Caco-2 (cell line): ENCODE measurements around the gene CD226. TPM values are rescaled to one million over a fixed set of nuclear protein-coding genes. Genes with fewer than 3 reads are reported as not detected.

Experiments
- BruUV-seq: library from RNA; stranded (reverse); fragments of 400-500 nt; replicated peaks from 2 replicates; lab custom pipeline; 2021; lab: Mats Ljungman, UMichigan
- CTCF ChIA-PET: fragments of 300-600 bp; sonication (Branson Sonifier 250); formaldehyde crosslinking; loops from one replicate; lab custom pipeline; 2022; ENCODE audit warnings: antibody characterized with exemption; lab: Charles Lee
- POLR2A ChIA-PET: fragments of 300-600 bp; sonication (Branson Sonifier 250); formaldehyde crosslinking; loops from one replicate; lab custom pipeline; 2022; ENCODE audit warnings: antibody characterized with exemption; lab: Charles Lee
- DNase-seq, 2 experiments: peaks; one replicate each; pipeline versions ENCODE4 v3.0.0 to v3.0.0-alpha.2; 2020 to 2022
- H3K27me3 ChIP-seq: replicated peaks from 2 replicates; pipeline ENCODE4 v1.6.0; 2011; ENCODE audit warnings: low read length; ENCODE audit not compliant: control insufficient read depth, insufficient read depth
- H3K36me3 ChIP-seq: 2 replicates; pipeline ENCODE4 v1.5.1; 2011; ENCODE audit warnings: low read length; ENCODE audit not compliant: control insufficient read depth, insufficient read depth
- H3K4me1 ChIP-seq: fragments of 250-450 bp; sonication (Bioruptor Pico); 2 replicates; pipeline ENCODE4 v1.5.1; 2020; ENCODE audit warnings: mild to moderate bottlenecking
- H3K4me3 ChIP-seq: 2 replicates; pipeline ENCODE4 v1.5.1; 2011; ENCODE audit warnings: low read depth, mild to moderate bottlenecking, control low read depth, low read length
- H3K9me3 ChIP-seq: fragments of 250-450 bp; sonication (Bioruptor Pico); 2 replicates; pipeline ENCODE4 v1.5.1; 2020; ENCODE audit warnings: mild to moderate bottlenecking, moderate library complexity
- H3K27ac Mint-ChIP-seq: one replicate; pipeline ENCODE4 v1.8.0; 2022; ENCODE audit warnings: mixed read lengths; ENCODE audit not compliant: unreplicated experiment
- H3K27me3 Mint-ChIP-seq: one replicate; pipeline ENCODE4 v1.8.0; 2022; ENCODE audit warnings: mixed read lengths; ENCODE audit not compliant: insufficient read depth, unreplicated experiment
- H3K36me3 Mint-ChIP-seq: one replicate; pipeline ENCODE4 v1.8.0; 2022; ENCODE audit warnings: mild to moderate bottlenecking, mixed read lengths; ENCODE audit not compliant: insufficient read depth, unreplicated experiment
- H3K4me1 Mint-ChIP-seq: one replicate; pipeline ENCODE4 v1.8.0; 2022; ENCODE audit warnings: low read depth, mixed read lengths; ENCODE audit not compliant: unreplicated experiment
- H3K4me3 Mint-ChIP-seq: one replicate; pipeline ENCODE4 v1.8.0; 2022; ENCODE audit warnings: mild to moderate bottlenecking, moderate library complexity, mixed read lengths; ENCODE audit not compliant: unreplicated experiment
- H3K9me3 Mint-ChIP-seq: one replicate; pipeline ENCODE4 v1.8.0; 2022; ENCODE audit warnings: mixed read lengths; ENCODE audit not compliant: unreplicated experiment
- CTCF ChIP-seq, 2 experiments: fragments of 200-600 bp in 1 of 2; IDR thresholded peaks; 1 replicate in 1 of 2; 2 replicates in 1 of 2; pipeline versions ENCODE4 v1.5.1 to v1.8.0; 2011 to 2022; ENCODE audit warnings: antibody characterized with exemption in 1 of 2, control low read depth in 1 of 2, inconsistent platforms in 1 of 2, low read depth in 1 of 2, low read length in 1 of 2, mild to moderate bottlenecking in 1 of 2, moderate library complexity in 1 of 2; ENCODE audit not compliant: insufficient read depth in 1 of 2, severe bottlenecking in 1 of 2, unreplicated experiment in 1 of 2
- intact Hi-C: fragments of 100-400 bp; cut with micrococcal nuclease; formaldehyde crosslinking; loops from one replicate; pipeline ENCODE4 v1.10.0; 2022; ENCODE audit not compliant: unreplicated experiment
- total RNA-seq: library from RNA; stranded (reverse); gene quantifications from 2 replicates; pipeline ENCODE4 v1.2.3, GENCODE V29; 2022

The CD226 gene
- total RNA-seq, 1 experiment from 2014 or later = 0.02 TPM

DNA sequence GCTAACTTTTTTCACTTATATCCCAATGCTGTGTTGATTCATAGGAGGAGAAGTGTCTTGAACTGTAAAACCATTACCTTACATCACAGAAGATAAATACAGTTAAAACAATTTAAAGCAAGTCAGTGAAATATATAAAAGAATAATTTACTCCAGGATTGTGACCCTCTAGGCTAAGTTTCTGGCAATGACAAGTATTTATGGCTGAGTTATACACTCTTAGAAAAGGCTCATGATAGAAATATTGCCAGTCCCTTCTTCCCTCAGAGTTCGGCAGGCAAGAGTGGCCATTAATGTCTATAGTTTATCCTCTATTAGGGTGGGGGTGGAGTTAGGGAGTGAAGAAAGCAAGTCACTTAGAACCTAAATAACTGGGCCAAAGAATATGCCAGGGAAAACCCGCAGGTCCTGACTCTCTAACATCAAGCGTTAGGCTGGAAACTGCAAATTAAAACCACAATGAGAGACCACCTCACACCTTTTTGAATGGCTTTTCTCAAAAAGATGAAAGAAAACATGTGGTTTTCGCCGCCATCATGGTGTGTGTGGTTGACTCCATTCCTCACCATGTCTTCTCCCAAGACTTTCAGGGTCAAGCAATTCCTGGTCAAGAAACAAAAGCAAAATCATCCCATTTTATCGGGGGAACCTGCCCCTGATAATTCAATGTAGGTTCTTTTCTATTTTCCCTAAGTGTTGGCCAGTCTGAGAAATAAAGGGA lies 69.3 kb downstream of the CD226 start:
- H3K27me3 Mint-ChIP-seq = peaks cover 3% of the 10 kb centered on the region
- Histone ChIP-seq H3K27me3 (no peaks in the 10 kb centered on the region), H3K9me3 (no peaks in the 10 kb centered on the region), H3K4me3 (no peak overlapping the region), H3K4me1 (no peaks in the 10 kb centered on the region), H3K36me3 (no peaks in the 10 kb centered on the region)
- no TSS peak for BruUV-seq
- H3K4me3 Mint-ChIP-seq = no peak overlapping the region
- no peak for TF ChIP-seq CTCF (IDR thresholded peaks at IDR 0.05; ENCODE audit: insufficient read depth in 1 of 2, low read depth in 1 of 2, low read length in 1 of 2, severe bottlenecking in 1 of 2, unreplicated experiment in 1 of 2)
- POLR2A ChIA-PET = no interaction called here
- H3K27ac Mint-ChIP-seq = no peak overlapping the region
- CTCF ChIA-PET = no interaction called here
- H3K9me3 Mint-ChIP-seq = peaks cover 9% of the 10 kb centered on the region
- intact Hi-C loops = no loop called here
- no peak for DNase-seq
- no peaks in the 10 kb centered on the region for H3K4me1 Mint-ChIP-seq
- H3K36me3 Mint-ChIP-seq = no peaks in the 10 kb centered on the region

- intact Hi-C loops = no loop called here
- DNase-seq = no peak
- ChIA-PET CTCF (no interaction called here), POLR2A (no interaction called here)
- Mint-ChIP-seq H3K36me3 (no peaks in the 10 kb centered on the region), H3K27ac (no peak overlapping the region), H3K4me3 (no peak overlapping the region), H3K9me3 (peaks cover 9% of the 10 kb centered on the region), H3K27me3 (peaks cover 3% of the 10 kb centered on the region), H3K4me1 (no peaks in the 10 kb centered on the region)
- H3K9me3 ChIP-seq = no peaks in the 10 kb centered on the region
- H3K4me3 ChIP-seq = no peak overlapping the region
- H3K36me3 ChIP-seq = no peaks in the 10 kb centered on the region
- H3K27me3 ChIP-seq = no peaks in the 10 kb centered on the region
- BruUV-seq = no TSS peak
- no peak for TF ChIP-seq CTCF (IDR thresholded peaks at IDR 0.05; ENCODE audit: insufficient read depth in 1 of 2, low read depth in 1 of 2, low read length in 1 of 2, severe bottlenecking in 1 of 2, unreplicated experiment in 1 of 2)
- H3K4me1 ChIP-seq = no peaks in the 10 kb centered on the region
Measured at GRCh38 chr18:69876490-69876889, 71.2 kb downstream of the CD226 start.

- Mint-ChIP-seq H3K9me3 (no peaks in the 10 kb centered on the region), H3K27me3 (no peaks in the 10 kb centered on the region), H3K27ac (no peak overlapping the region), H3K4me1 (no peaks in the 10 kb centered on the region), H3K4me3 (no peak overlapping the region), H3K36me3 (no peaks in the 10 kb centered on the region)
- H3K4me1 ChIP-seq = no peaks in the 10 kb centered on the region
- intact Hi-C loops = no loop called here
- TF ChIP-seq CTCF (IDR thresholded peaks at IDR 0.05; ENCODE audit: insufficient read depth in 1 of 2, low read depth in 1 of 2, low read length in 1 of 2, severe bottlenecking in 1 of 2, unreplicated experiment in 1 of 2) = no peak
- H3K27me3 ChIP-seq = no peaks in the 10 kb centered on the region
- H3K9me3 ChIP-seq = no peaks in the 10 kb centered on the region
- CTCF ChIA-PET = no interaction called here
- H3K36me3 ChIP-seq = no peaks in the 10 kb centered on the region
- DNase-seq = no peak
- POLR2A ChIA-PET = no interaction called here
- BruUV-seq = no TSS peak
- H3K4me3 ChIP-seq = no peak overlapping the region
Measured at GRCh38 chr18:69874058-69874457, 73.6 kb downstream of the CD226 start.
